ENCODE results near the gene FMO2.

- TF ChIP-seq CTCF (optimal IDR thresholded peaks at IDR 0.05 in 1 of 3, IDR thresholded peaks at IDR 0.05 in 1 of 3, conservative IDR thresholded peaks at IDR 0.05 in 1 of 3; ENCODE audit: extremely low read depth in 1 of 3, insufficient read depth in 2 of 3, low read length in 3 of 3) (no peak), EZH2 (IDR thresholded peaks at IDR 0.05; ENCODE audit: low read length) (no peak)
Observed at GRCh38 chr1:171196351-171196750, 11.3 kb downstream of the FMO2 start.
